ENCODE measurements around the gene ZNF311. TPM values are rescaled to one million over a fixed set of nuclear protein-coding genes. Genes with fewer than 3 reads are reported as not detected.

Gene ZNF311
- total and polyA plus RNA-seq, 9 of the 15 experiments (the other 6 are each of a cell fraction or from before 2014, with no cell fraction given): 5.1 to 10.0 (median 7.5) TPM

DNA sequence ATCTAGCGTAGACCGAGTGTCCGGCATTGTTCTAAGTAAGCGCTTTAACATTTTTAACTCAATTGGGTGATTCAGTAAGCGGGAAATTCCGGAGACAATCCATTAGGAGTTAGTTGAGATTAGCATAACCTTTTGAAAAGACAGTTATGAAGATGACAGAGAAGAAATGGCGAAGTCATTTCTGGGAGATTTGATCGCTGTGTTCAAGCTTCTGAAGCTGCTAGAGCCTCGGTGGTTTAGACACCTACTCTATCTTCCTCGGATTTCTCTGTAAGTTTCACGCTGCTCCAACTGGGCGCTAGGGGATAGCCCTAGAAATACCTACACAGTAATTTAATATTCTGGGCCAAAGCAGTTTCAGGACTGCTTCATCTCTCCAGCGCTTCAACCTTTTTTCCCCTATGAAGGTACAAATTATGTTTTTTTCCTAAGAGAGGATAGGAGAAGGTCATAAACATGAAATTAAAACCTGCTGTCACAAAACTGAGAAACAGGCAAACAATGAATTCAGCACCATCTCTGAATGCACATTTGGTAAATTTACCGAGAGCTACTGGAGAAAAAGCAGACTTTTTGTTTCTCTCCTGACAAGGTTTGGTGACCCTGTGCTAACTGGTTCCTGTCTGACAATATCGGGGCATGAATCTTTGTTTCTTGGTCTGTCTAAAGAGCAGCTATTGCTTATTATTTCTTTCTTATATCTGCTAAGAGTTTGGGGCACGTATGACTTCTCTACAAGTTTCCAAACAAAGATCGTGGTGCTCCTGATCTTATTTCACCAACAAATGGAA is 22.4 kb downstream of the ZNF311 start (continued):
- TF ChIP-seq ZNF253 (CRISPR knock-in tag; conservative IDR thresholded peaks at IDR 0.05) (no peak), HIVEP1 (CRISPR knock-in tag; IDR thresholded peaks at IDR 0.05) (no peak), ZNF143 (CRISPR knock-in tag; IDR thresholded peaks at IDR 0.05) (no peak), NCOA1 (IDR thresholded peaks at IDR 0.05; ENCODE audit: low read depth) (no peak), PML (IDR thresholded peaks at IDR 0.05; ENCODE audit: low read length) (no peak), CBX5 (IDR thresholded peaks at IDR 0.05; ENCODE audit: borderline replicate concordance, low read depth) (no peak), SRF (CRISPR knock-in tag; IDR thresholded peaks at IDR 0.05) (0 out of 4 replicates have a peak, but pooled peaks of 1 of the 2 experiments have one; percentile 11), MCM7 (IDR thresholded peaks at IDR 0.05) (no peak), ZNF57 (CRISPR knock-in tag; IDR thresholded peaks at IDR 0.05) (no peak), ZNF766 (CRISPR knock-in tag; conservative IDR thresholded peaks at IDR 0.05) (no peak), SRSF1 (IDR thresholded peaks at IDR 0.05; ENCODE audit: low read depth, low read length) (no peak), MAFF (IDR thresholded peaks at IDR 0.05; ENCODE audit: low read length) (0 out of 2 replicates have a peak, but pooled peaks have one; percentile 15)
- TF ChIP-seq, protein P1, sequence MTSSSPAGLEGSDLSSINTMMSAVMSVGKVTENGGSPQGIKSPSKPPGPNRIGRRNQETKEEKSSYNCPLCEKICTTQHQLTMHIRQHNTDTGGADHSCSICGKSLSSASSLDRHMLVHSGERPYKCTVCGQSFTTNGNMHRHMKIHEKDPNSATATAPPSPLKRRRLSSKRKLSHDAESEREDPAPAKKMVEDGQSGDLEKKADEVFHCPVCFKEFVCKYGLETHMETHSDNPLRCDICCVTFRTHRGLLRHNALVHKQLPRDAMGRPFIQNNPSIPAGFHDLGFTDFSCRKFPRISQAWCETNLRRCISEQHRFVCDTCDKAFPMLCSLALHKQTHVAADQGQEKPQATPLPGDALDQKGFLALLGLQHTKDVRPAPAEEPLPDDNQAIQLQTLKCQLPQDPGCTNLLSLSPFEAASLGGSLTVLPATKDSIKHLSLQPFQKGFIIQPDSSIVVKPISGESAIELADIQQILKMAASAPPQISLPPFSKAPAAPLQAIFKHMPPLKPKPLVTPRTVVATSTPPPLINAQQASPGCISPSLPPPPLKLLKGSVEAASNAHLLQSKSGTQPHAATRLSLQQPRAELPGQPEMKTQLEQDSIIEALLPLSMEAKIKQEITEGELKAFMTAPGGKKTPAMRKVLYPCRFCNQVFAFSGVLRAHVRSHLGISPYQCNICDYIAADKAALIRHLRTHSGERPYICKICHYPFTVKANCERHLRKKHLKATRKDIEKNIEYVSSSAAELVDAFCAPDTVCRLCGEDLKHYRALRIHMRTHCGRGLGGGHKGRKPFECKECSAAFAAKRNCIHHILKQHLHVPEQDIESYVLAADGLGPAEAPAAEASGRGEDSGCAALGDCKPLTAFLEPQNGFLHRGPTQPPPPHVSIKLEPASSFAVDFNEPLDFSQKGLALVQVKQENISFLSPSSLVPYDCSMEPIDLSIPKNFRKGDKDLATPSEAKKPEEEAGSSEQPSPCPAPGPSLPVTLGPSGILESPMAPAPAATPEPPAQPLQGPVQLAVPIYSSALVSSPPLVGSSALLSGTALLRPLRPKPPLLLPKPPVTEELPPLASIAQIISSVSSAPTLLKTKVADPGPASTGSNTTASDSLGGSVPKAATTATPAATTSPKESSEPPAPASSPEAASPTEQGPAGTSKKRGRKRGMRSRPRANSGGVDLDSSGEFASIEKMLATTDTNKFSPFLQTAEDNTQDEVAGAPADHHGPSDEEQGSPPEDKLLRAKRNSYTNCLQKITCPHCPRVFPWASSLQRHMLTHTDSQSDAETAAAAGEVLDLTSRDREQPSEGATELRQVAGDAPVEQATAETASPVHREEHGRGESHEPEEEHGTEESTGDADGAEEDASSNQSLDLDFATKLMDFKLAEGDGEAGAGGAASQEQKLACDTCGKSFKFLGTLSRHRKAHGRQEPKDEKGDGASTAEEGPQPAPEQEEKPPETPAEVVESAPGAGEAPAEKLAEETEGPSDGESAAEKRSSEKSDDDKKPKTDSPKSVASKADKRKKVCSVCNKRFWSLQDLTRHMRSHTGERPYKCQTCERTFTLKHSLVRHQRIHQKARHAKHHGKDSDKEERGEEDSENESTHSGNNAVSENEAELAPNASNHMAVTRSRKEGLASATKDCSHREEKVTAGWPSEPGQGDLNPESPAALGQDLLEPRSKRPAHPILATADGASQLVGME (CRISPR knock-in tag; IDR thresholded peaks at IDR 0.05): no peak
- TF ChIP-seq, protein P2, sequence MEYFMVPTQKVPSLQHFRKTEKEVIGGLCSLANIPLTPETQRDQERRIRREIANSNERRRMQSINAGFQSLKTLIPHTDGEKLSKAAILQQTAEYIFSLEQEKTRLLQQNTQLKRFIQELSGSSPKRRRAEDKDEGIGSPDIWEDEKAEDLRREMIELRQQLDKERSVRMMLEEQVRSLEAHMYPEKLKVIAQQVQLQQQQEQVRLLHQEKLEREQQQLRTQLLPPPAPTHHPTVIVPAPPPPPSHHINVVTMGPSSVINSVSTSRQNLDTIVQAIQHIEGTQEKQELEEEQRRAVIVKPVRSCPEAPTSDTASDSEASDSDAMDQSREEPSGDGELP (CRISPR knock-in tag; IDR thresholded peaks at IDR 0.05; ENCODE audit: borderline replicate concordance): no peak
- TF ChIP-seq, protein P3, sequence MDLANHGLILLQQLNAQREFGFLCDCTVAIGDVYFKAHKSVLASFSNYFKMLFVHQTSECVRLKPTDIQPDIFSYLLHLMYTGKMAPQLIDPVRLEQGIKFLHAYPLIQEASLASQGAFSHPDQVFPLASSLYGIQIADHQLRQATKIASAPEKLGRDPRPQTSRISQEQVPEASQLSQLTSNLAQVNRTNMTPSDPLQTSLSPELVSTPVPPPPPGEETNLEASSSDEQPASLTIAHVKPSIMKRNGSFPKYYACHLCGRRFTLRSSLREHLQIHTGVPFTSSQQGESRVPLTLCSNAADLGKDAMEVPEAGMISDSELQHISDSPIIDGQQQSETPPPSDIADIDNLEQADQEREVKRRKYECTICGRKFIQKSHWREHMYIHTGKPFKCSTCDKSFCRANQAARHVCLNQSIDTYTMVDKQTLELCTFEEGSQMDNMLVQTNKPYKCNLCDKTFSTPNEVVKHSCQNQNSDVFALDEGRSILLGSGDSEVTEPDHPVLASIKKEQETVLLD (IDR thresholded peaks at IDR 0.05): no peak
- TF ChIP-seq, protein P4, sequence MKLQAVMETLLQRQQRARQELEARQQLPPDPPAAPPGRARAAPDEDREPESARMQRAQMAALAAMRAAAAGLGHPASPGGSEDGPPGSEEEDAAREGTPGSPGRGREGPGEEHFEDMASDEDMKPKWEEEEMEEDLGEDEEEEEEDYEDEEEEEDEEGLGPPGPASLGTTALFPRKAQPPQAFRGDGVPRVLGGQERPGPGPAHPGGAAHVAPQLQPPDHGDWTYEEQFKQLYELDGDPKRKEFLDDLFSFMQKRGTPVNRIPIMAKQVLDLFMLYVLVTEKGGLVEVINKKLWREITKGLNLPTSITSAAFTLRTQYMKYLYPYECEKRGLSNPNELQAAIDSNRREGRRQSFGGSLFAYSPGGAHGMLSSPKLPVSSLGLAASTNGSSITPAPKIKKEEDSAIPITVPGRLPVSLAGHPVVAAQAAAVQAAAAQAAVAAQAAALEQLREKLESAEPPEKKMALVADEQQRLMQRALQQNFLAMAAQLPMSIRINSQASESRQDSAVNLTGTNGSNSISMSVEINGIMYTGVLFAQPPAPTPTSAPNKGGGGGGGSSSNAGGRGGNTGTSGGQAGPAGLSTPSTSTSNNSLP (IDR thresholded peaks at IDR 0.05; ENCODE audit: borderline replicate concordance, low read depth, low read length): no peak
